T1000 (cell line): ENCODE measurements around the gene TNS3.
A peak's percentile ranks its signal among the peaks of the same experiment; 100 is the strongest.
"Not testable (repeated sequence)": the region's sequence is repeated elsewhere in the genome, so short reads cannot be mapped to it uniquely, and the experiment has no call there.

Experiments used
- DNase-seq: peaks from one replicate; lab custom pipeline; 2025; ENCODE audit warnings: mixed read lengths; lab: John Stamatoyannopoulos, UW

The TNS3 gene

GRCh38 chr7:47581804-47582763 is at the start of gene TNS3:
Gene TNS3 (minus strand): TSS chr7:47582111. CDS start chr7:47439636, 142,475 bp downstream.
- no peak for DNase-seq

- DNase-seq = no peak
Observed at GRCh38 chr7:47631711-47632110, 49.8 kb upstream of the TNS3 start.

DNA sequence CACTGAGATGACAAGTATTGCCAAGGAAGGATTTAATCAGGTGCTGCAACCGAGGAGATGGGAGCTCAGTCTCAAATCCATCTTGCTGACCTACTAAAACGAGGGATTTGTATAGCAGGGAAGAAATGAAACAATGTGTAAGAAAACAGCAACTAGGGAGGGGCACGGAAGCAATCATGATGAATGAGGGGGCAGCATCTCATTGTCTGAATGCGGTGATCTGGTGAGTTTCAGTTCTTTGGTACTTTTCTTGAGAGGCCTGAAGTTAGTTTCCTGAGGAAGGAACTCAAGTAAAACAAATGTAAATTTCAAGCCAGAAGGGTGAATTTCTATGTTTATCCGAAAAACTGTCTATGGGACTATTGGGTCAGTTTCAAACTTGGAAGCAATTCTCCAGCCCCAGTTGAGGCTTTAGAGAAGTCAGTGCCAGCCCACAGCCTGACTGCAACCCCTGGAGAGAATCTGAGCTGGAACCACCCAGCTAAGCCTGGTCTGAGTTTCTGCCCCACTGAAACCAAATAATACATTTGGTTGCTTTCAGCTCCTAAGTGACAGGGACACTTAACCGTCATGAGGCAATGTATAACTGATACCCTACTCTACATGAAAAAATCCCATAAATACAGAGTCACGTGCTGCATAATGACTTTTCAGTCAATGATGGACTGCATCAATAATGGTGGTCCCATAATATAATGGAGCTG is 45.8 kb upstream of the TNS3 start:
- DNase-seq = no peak

DNA sequence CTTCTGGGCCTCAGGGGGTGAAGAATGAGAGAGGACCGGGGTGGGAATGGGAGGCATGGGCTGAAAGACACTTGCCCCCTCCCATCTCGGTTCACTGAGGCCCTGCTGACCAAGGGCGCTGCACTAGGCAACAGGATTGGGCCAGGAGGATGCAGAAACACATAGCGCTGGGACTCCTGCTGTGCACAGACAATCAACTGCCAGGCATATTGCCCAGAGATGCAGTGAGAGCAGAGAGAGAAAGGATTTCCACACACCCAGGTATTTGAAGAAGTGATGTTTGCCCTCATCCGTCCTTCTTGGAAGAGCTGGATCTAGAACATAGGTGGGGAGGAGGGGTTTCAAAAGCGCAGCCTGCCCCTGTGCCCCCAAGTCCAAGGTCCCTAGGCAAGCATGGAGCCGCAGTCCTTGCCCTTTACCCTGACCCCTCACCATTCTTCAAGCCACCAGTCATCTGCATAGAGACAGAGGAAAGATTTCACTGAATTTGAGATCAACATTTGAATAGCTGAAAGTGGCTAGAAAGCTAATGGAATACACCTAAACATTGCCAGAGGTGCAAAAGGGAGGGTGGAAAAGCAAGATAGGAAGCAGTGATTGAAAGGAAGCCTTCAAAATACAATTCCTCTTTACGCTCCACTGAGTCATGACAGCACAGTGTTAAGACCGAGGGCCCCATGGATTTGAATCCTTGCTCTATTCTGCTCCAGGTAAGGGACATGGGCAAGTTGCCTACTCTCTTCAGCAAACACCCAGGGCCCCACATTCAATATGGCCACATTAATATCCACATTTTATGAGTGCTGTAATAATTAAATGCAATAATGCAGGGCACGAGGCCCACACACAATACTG is 44.2 kb upstream of the TNS3 start:
- no peak for DNase-seq

DNA sequence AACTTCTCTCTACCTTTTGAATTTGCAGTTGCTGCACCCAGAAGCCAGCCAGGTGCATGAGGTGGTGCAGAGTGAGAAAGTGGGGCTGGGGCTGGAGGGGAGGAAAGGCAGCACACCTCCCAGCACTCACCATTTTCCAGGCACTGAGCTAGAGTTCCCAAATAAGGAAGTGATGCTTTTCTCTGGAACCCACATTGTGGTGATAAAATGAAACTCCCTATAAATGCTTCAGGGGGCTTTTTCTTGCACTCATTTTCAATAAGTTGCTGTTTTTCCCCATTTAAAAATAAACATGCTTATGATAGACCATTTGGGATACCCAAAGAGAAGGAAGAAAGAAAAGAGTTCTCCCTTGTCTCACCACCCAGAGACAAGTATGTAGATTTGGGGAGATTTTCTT is 42.8 kb upstream of the TNS3 start:
- DNase-seq = no peak

GRCh38 chr7:47622946-47623640 is 41.2 kb upstream of the TNS3 start:
- DNase-seq = no peak

- no peak for DNase-seq
Observed at GRCh38 chr7:47622586-47622945, 40.7 kb upstream of the TNS3 start.

GRCh38 chr7:47621979-47622561 is 40.2 kb upstream of the TNS3 start:
- DNase-seq = no peak

GRCh38 chr7:47621347-47621746 is 39.4 kb upstream of the TNS3 start:
- no peak for DNase-seq

DNA sequence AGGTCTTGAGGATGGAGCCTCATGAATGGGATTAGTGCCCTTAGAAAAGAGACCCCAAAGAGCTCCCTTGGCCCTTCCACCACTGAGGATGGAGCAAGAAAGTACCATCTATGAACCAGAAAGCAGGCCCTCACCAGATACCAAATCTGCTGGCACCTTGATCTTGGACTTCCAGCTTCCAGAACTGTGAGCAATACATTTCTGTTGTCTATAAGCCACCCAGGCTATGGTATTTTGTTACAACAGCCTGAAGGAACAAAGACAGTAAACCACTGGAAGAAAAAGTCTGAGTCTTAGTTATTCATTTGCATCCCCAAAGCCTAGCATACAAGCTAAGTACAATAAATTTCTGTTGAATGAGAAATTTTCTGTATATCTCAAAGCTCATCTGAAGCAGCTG is 37.9 kb upstream of the TNS3 start:
- no peak for DNase-seq

GRCh38 chr7:47617131-47617530 is 35.2 kb upstream of the TNS3 start:
- no peak for DNase-seq

- DNase-seq = no peak
Observed at GRCh38 chr7:47614450-47614849, 32.5 kb upstream of the TNS3 start.

- DNase-seq = no peak
Observed at GRCh38 chr7:47611045-47611511, 29.2 kb upstream of the TNS3 start.

DNA sequence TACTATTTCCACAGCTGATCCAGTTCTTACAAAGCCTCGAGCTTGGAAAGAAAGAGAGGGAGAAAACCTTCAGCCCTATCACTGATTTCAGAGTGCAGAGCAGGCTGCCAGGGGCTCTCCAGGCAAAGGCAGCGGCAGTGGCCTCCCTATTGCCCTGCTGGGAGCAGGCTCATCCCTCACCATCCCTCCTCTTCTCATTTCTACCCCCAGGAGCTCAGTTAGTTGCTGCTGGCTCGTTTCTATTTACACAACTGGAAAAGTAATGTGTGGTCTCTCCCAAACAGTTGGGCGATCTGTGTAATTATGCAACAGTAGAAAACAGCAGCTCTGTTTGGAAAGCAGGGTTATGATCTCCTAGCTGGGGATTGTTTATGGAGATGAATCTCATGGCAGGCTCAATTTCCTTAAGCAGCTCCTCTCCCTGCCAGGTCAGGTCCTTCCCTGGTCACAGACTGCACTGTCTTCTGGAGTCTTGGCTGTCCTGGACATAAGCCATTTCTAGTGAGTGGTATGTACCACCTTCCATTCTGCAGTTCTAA is 28.7 kb upstream of the TNS3 start:
- peak; percentile 36 for DNase-seq

DNA sequence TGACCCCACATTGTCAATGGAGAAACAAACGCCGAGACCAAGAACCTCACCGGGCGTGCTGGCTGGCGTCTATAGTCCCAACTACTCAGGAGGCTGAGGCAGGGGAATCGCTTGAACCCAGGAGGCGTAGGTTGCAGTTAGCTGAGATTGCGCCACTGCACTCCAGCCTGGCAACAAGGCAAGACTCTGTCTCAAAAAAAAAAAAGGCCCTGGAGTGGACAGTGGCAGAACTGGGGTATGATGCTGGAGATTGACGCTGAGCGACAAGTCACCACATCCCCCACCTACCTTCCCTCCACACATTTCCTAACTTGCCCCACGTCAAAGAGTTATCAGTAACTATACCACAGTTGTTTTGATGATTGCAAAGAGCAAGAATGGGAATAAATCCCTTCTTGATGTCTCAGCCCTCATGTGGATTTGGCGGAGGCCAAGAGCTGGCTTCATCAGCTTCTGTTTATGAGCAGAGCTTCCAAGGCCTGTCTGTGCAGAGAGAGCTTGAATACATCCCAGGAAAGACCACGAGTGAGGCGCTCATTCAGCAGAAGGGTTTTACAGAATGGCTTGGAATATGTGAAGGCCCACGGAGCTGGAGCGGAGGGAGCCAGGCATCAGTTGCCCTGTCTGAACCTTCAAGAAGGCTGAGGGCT is 28.0 kb upstream of the TNS3 start:
- no peak for DNase-seq

DNA sequence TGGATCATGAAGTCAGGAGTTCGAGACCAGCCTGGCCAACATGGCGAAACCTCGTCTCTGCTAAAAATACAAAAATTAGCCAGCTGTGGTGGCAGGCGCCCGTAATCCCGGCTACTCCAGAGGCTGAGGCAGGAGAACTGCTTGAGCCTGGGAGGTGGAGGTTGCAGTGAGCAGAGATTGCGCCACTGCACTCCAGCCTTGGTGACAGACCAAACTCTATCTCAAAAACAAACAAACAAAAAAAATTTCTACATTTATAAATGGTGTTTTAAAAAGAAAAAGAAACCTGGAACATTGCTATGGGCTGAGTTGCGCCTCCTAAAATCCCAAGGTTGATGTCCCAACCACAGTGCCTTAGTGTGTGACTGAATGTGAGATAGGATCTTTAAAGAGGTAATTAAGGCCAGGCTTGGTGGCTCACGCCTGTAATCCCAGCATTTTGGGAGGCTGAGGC is 24.7 kb upstream of the TNS3 start:
- DNase-seq = not testable (repeated sequence)

DNA sequence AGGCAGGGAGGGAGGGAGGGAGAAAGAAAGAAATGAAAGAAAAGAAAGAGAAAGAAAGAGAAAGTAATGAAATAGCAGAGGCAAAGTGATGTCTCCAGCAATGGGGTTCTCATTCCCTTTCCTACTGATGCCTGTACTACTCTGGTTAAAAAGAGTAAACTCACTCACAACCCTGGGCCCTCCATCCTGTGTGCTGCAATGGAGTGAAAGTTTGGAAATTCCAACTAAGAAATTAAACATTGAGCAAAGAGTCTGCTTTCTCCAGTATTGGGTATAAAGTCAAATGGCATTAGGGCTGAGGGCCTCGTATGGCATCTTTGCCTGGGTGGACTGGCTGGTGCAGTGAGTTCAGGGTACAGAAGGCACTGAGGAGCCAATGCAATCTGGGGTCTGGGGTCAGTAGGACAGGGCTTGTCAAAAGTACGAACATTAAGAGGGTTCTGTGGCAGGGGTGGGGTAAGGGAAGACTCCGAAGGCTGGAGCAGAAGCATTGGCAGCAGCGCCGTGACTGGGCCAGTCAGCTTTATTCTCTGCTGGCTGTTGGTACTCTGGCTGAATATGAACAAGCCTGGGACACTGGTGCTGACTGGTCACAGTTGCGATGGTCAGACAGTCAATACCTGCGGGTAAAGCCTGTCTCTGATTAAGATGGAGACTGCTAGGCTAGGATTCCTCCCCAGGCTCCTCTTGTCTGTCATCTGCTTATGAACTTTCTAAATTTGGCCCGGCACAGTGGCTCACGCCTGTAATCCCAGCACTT is 24.1 kb upstream of the TNS3 start:
- DNase-seq = no peak

GRCh38 chr7:47604496-47604890 is 22.6 kb upstream of the TNS3 start:
- DNase-seq = no peak

- DNase-seq = not testable (repeated sequence)
Observed at GRCh38 chr7:47603514-47604255, 21.8 kb upstream of the TNS3 start.
